ENCODE data around the gene NRXN3.

GRCh38 chr14:78143489-78144145 lies 26.6 kb upstream of the NRXN3 start:
- TF ChIP-seq CTCF (IDR thresholded peaks at IDR 0.05) = no peak
- TF ChIP-seq POLR2A (IDR thresholded peaks at IDR 0.05) = no peak

All from body of pancreas (tissue), 4 donors.